Measurements from ENCODE around the gene SRCIN1. TPM values are rescaled to one million over a fixed set of nuclear protein-coding genes. Genes with fewer than 3 reads are reported as not detected.

SRCIN1 gene
- total RNA-seq, 4 donors from 2014 or later: 11.0 to 36.5 (median 17.4) TPM

DNA sequence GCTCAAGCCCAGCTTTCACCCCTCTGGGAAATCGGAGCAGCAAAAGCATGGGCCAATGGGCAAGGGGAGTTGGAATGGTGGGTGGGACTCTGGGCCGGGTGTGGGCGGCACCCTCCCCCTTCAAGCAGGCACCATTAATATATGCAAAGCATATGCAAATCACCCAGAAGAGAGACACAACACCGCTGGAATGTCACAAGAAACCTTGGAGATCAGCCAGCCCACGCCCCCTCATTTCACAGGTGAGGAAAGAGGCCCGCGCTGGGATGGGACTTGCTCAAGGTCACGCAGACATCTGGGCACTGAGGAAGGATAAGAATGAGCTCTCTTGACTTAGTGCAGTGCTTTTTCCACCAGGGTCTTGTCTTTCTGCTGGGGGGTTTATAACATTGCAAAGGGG is 4.8 kb downstream of the SRCIN1 start:
- no peaks in the 10 kb centered on the region for H3K9me3 ChIP-seq
- TF ChIP-seq, protein P1, sequence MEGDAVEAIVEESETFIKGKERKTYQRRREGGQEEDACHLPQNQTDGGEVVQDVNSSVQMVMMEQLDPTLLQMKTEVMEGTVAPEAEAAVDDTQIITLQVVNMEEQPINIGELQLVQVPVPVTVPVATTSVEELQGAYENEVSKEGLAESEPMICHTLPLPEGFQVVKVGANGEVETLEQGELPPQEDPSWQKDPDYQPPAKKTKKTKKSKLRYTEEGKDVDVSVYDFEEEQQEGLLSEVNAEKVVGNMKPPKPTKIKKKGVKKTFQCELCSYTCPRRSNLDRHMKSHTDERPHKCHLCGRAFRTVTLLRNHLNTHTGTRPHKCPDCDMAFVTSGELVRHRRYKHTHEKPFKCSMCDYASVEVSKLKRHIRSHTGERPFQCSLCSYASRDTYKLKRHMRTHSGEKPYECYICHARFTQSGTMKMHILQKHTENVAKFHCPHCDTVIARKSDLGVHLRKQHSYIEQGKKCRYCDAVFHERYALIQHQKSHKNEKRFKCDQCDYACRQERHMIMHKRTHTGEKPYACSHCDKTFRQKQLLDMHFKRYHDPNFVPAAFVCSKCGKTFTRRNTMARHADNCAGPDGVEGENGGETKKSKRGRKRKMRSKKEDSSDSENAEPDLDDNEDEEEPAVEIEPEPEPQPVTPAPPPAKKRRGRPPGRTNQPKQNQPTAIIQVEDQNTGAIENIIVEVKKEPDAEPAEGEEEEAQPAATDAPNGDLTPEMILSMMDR (IDR thresholded peaks at IDR 0.05): no peak
- TF ChIP-seq EP300 (IDR thresholded peaks at IDR 0.05) (no peak), POLR2A (IDR thresholded peaks at IDR 0.05) (no peak), POLR2AphosphoS5 (IDR thresholded peaks at IDR 0.05) (no peak)
- 69% methylated on average over 8 of the region's 8 CpGs for WGBS
- H3K27me3 ChIP-seq: peaks cover 39% of the 10 kb centered on the region
- no peaks in the 10 kb centered on the region for H3K36me3 ChIP-seq
- no peak overlapping the region for H3K27ac ChIP-seq
- DNase-seq (ENCODE audit: low spot score in 2 of 2): no peak
- H3K4me1 ChIP-seq: peaks cover 19% of the 10 kb centered on the region
- H3K4me3 ChIP-seq: no peak overlapping the region

DNA sequence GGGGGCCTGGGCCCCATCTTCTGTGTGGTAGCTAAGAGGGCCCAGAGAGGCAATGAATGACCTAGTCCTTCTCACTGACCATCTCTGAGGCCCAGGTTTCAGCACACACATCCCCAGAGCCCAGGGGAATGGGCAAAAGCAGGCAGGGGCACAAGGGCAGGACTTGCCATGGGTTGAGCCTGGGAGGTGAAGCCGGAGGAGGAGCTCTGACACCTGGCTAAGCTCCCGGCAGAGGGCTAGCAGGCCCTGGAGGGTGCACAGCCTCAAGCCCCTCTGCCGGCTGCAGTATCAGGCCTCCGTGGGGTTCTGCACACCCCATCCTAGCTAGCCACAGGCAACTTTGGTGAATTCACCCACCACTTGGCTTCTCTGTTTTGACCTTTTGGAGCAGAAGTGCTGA is 5.3 kb downstream of the SRCIN1 start:
- DNase-seq (ENCODE audit: low spot score in 2 of 2): no peak
- no peaks in the 10 kb centered on the region for H3K36me3 ChIP-seq
- no peak overlapping the region for H3K27ac ChIP-seq
- no peak overlapping the region for H3K4me3 ChIP-seq
- no peaks in the 10 kb centered on the region for H3K9me3 ChIP-seq
- no peak for TF ChIP-seq POLR2A (IDR thresholded peaks at IDR 0.05)
- TF ChIP-seq EP300 (IDR thresholded peaks at IDR 0.05): no peak
- TF ChIP-seq POLR2AphosphoS5 (IDR thresholded peaks at IDR 0.05): no peak
- TF ChIP-seq, protein P1 (IDR thresholded peaks at IDR 0.05): no peak
- peaks cover 43% of the 10 kb centered on the region for H3K27me3 ChIP-seq
- WGBS: 80% methylated on average over 1 of the region's 4 CpGs
- peaks cover 18% of the 10 kb centered on the region for H3K4me1 ChIP-seq

DNA sequence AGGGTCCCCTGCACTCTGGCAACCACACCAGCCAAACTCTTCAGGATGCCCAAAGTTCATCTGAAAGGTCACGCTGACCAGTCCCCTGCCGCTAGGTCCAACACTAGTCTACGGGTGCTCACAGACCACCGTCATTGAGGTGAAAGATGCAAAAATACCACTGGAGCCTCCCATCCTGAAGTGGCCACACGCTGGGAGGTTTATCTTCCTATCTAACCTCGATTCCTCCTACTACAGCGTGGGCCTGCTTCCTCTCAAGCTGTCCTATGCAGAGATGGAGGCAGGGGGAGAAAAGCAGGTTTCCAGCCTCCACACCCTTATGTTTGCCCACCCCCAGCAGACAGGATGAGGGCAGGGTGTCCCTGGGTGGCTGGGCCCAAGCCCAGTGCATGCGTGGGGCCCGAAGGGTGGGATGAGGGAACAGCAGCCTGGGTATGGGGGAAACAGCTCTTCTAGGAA is 6.3 kb downstream of the SRCIN1 start:
- Histone ChIP-seq H3K27ac (no peak overlapping the region), H3K36me3 (no peaks in the 10 kb centered on the region), H3K9me3 (no peaks in the 10 kb centered on the region), H3K4me1 (peaks cover 12% of the 10 kb centered on the region), H3K27me3 (peaks cover 43% of the 10 kb centered on the region), H3K4me3 (no peak overlapping the region)
- DNase-seq (ENCODE audit: low spot score in 2 of 2): no peak
- 76% methylated on average over 9 of the region's 9 CpGs for WGBS
- TF ChIP-seq, protein P1 (IDR thresholded peaks at IDR 0.05): no peak
- TF ChIP-seq POLR2A (IDR thresholded peaks at IDR 0.05) (no peak), POLR2AphosphoS5 (IDR thresholded peaks at IDR 0.05) (no peak), EP300 (IDR thresholded peaks at IDR 0.05) (no peak)

DNA sequence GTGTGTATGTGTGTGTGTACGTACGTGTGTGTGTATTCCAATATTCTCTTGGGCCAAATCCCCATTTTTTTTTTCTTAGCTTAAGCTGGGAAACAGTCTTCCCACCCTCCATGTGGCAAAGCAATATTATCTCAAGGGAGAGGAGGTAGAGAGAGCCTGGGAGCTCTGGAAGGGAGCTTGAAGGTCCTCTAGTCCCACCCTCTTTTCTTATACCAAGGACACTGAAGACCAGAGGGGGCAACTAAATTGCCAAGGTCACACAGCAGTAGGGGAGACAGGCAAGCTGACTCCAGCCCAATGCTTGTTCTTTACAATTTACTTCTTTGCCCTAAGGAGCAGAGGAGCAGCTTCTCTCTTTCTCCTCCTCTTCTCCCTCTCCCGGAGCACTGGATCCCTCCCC is 6.8 kb downstream of the SRCIN1 start:
- H3K9me3 ChIP-seq: no peaks in the 10 kb centered on the region
- no peaks in the 10 kb centered on the region for H3K36me3 ChIP-seq
- DNase-seq (ENCODE audit: low spot score in 2 of 2): no peak
- no peak overlapping the region for H3K27ac ChIP-seq
- H3K4me3 ChIP-seq: no peak overlapping the region
- H3K4me1 ChIP-seq: peaks cover 12% of the 10 kb centered on the region
- H3K27me3 ChIP-seq: peaks cover 43% of the 10 kb centered on the region
- 50% methylated on average over 3 of the region's 3 CpGs for WGBS
- TF ChIP-seq, protein P1 (IDR thresholded peaks at IDR 0.05): no peak
- TF ChIP-seq EP300 (IDR thresholded peaks at IDR 0.05): no peak

GRCh38 chr17:38598536-38598935 is 7.2 kb downstream of the SRCIN1 start:
- peaks cover 45% of the 10 kb centered on the region for H3K27me3 ChIP-seq
- no peak for TF ChIP-seq POLR2AphosphoS5 (IDR thresholded peaks at IDR 0.05)
- TF ChIP-seq POLR2A (IDR thresholded peaks at IDR 0.05): no peak
- TF ChIP-seq, protein P1 (IDR thresholded peaks at IDR 0.05): no peak
- no peak for TF ChIP-seq EP300 (IDR thresholded peaks at IDR 0.05)
- H3K36me3 ChIP-seq: no peaks in the 10 kb centered on the region
- 14% methylated on average over 2 of the region's 4 CpGs for WGBS
- no peak overlapping the region for H3K27ac ChIP-seq
- H3K4me3 ChIP-seq: no peak overlapping the region
- H3K4me1 ChIP-seq: peaks cover 12% of the 10 kb centered on the region
- DNase-seq (ENCODE audit: low spot score in 2 of 2): no peak
- no peaks in the 10 kb centered on the region for H3K9me3 ChIP-seq
